Mesothelial cell of epicardium (in vitro differentiated cells): ENCODE data around the gene HSPB2. TPM values are rescaled to one million over a fixed set of nuclear protein-coding genes. Genes with fewer than 3 reads are reported as not detected.

Source experiments
- DNase-seq, 2 experiments: peaks; one replicate each; pipeline ENCODE4 v3.0.0; 2021; ENCODE audit warnings: low spot score in 2 of 2; ENCODE audit not compliant: unreplicated experiment in 2 of 2
- H3K27ac Mint-ChIP-seq: 2 replicates; pipeline ENCODE4 v1.8.0; 2021; ENCODE audit warnings: mixed read lengths
- H3K27me3 Mint-ChIP-seq: 2 replicates; pipeline ENCODE4 v1.8.0; 2021; ENCODE audit warnings: low read depth, mixed read lengths
- H3K36me3 Mint-ChIP-seq: 2 replicates; pipeline ENCODE4 v1.8.0; 2021; ENCODE audit warnings: mixed read lengths
- H3K4me1 Mint-ChIP-seq: 2 replicates; pipeline ENCODE4 v1.8.0; 2021; ENCODE audit warnings: mixed read lengths
- H3K4me3 Mint-ChIP-seq: 2 replicates; pipeline ENCODE4 v1.8.0; 2021; ENCODE audit warnings: mild to moderate bottlenecking, moderate library complexity, mixed read lengths
- H3K9me3 Mint-ChIP-seq: 2 replicates; pipeline ENCODE4 v1.8.0; 2021; ENCODE audit warnings: mixed read lengths
- CTCF ChIP-seq: fragments of 200-600 bp; sonication (generic); IDR thresholded peaks from one replicate; pipeline ENCODE4 v1.5.0; 2021; ENCODE audit warnings: antibody characterized with exemption; ENCODE audit not compliant: unreplicated experiment
- total RNA-seq: library from RNA; stranded (reverse); gene quantifications from 3 replicates; pipeline ENCODE4 v1.2.1, GENCODE V29; 2021

Gene HSPB2
- total RNA-seq, 1 donor from 2014 or later: 0.22 TPM

DNA sequence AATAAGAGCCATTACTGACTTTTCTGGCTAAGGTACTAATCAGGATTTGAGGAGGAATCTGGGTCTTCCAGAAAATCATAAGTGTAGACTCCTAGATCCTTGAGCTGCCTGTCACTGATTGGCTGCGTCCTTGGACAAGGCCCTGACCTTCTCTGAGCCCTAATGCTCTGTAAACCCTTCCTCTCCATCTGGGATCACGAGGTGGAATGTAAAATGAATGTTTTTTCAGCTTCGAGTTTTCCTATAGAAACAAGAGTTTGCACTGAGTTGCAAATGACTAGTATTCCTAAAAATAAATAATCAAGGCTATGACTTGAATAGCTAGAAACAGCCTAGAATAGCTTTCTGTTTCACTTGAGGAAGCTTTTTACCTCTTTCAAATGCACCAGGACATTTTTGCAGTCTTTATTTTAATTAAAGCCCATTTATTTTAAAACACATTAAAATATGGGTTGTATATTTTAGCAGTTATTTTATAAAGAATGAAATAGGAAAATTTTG lies 23.6 kb downstream of the HSPB2 start:
- Mint-ChIP-seq H3K4me1 (peaks cover 41% of the 10 kb centered on the region), H3K27ac (peak overlapping the region; percentile 57), H3K4me3 (peak overlapping the region; percentile 75), H3K36me3 (no peaks in the 10 kb centered on the region), H3K9me3 (no peaks in the 10 kb centered on the region), H3K27me3 (no peaks in the 10 kb centered on the region)
- DNase-seq: no peak
- no peak for TF ChIP-seq CTCF

GRCh38 chr11:111937461-111937769 lies 24.9 kb downstream of the HSPB2 start:
- H3K9me3 Mint-ChIP-seq: no peaks in the 10 kb centered on the region
- no peak for DNase-seq
- no peaks in the 10 kb centered on the region for H3K36me3 Mint-ChIP-seq
- H3K27me3 Mint-ChIP-seq: no peaks in the 10 kb centered on the region
- peaks cover 41% of the 10 kb centered on the region for H3K4me1 Mint-ChIP-seq
- no peak for TF ChIP-seq CTCF
- peak overlapping the region; percentile 75 for H3K4me3 Mint-ChIP-seq
- H3K27ac Mint-ChIP-seq: peak overlapping the region; percentile 60

DNA sequence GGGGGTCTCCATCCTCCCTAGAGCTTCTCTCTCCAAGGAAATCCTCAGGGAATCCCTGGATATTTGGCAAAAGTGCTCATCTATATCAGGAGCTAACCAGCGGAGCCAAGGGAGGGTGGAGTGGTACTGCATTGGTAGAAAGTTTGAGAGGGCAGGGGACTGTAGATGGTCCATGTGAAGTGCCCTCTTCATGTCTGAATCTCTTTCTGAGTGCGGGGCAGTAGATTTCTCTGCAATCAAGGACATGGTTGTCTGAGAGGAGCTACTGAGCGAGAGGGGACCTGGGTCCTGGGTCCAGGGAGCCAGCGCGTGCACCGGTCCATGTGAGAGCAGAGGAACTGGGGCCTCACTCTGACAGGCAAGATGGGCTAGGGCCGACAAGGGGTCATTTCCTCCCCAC lies 25.3 kb downstream of the HSPB2 start:
- H3K27ac Mint-ChIP-seq: peak overlapping the region; percentile 60
- no peaks in the 10 kb centered on the region for H3K27me3 Mint-ChIP-seq
- H3K36me3 Mint-ChIP-seq: no peaks in the 10 kb centered on the region
- no peak for DNase-seq
- no peak for TF ChIP-seq CTCF
- peaks cover 41% of the 10 kb centered on the region for H3K4me1 Mint-ChIP-seq
- no peaks in the 10 kb centered on the region for H3K9me3 Mint-ChIP-seq
- H3K4me3 Mint-ChIP-seq: peak overlapping the region; percentile 75

DNA sequence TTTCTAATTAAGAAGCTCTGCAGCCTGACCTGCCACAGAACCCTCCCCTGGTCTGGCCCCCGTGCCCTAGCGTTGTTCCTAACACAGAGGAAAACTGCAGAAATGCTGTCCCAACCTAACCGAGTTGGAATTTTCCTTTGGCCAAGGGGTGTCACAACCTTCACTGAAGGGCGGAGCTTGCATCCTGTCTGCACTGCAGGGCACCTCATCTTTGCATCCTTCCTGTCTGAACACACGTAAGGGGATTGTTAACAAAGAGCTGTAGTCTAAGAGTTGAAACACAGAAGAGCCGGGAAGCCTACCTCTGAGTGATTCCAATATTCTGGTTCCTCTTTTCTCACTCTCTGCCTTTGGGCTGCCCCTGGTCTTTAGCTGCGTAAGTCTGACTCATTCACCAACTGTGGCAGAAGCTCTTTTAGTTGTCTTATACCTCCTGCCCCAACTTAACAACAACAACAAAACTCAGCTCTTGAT lies 26.2 kb downstream of the HSPB2 start:
- no peaks in the 10 kb centered on the region for H3K36me3 Mint-ChIP-seq
- no peak for DNase-seq
- peak overlapping the region; percentile 60 for H3K27ac Mint-ChIP-seq
- no peaks in the 10 kb centered on the region for H3K9me3 Mint-ChIP-seq
- H3K4me1 Mint-ChIP-seq: peaks cover 41% of the 10 kb centered on the region
- H3K27me3 Mint-ChIP-seq: no peaks in the 10 kb centered on the region
- H3K4me3 Mint-ChIP-seq: peak overlapping the region; percentile 75
- TF ChIP-seq CTCF: no peak

- peaks cover 44% of the 10 kb centered on the region for H3K4me1 Mint-ChIP-seq
- H3K9me3 Mint-ChIP-seq: no peaks in the 10 kb centered on the region
- H3K4me3 Mint-ChIP-seq: no peak overlapping the region
- no peak for TF ChIP-seq CTCF
- no peak for DNase-seq
- H3K27me3 Mint-ChIP-seq: no peaks in the 10 kb centered on the region
- H3K27ac Mint-ChIP-seq: no peak overlapping the region
- peaks cover 2% of the 10 kb centered on the region for H3K36me3 Mint-ChIP-seq
Measured at GRCh38 chr11:111939836-111940604, 27.5 kb downstream of the HSPB2 start.
